Umbilical cord (tissue), 2 donors: ENCODE data around the gene BMP8B. TPM values are rescaled to one million over a fixed set of nuclear protein-coding genes. Genes with fewer than 3 reads are reported as not detected.
A peak's percentile ranks its signal among the peaks of the same experiment; 100 is the strongest.
"Not testable (repeated sequence)": the region's sequence is repeated elsewhere in the genome, so short reads cannot be mapped to it uniquely, and the experiment has no call there.

Experiments
- DNase-seq: peaks from one replicate; pipeline ENCODE4 v3.0.0-alpha.2; 2015; ENCODE audit warnings: low spot score
- total RNA-seq: library from RNA; depleted of rRNA; stranded (reverse); fragments of >200 nt; gene quantifications from one replicate; pipeline ENCODE4 v1.2.3, GENCODE V29; 2014; ENCODE audit warnings: low replicate concordance; ENCODE audit not compliant: insufficient read depth

The BMP8B gene, protein sequence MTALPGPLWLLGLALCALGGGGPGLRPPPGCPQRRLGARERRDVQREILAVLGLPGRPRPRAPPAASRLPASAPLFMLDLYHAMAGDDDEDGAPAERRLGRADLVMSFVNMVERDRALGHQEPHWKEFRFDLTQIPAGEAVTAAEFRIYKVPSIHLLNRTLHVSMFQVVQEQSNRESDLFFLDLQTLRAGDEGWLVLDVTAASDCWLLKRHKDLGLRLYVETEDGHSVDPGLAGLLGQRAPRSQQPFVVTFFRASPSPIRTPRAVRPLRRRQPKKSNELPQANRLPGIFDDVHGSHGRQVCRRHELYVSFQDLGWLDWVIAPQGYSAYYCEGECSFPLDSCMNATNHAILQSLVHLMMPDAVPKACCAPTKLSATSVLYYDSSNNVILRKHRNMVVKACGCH
- total RNA-seq, result 0.48 TPM

GRCh38 chr1:39788758-39789570 is at the start of gene BMP8B:
Gene BMP8B, minus strand, starts transcription at chr1:39788865. Its CDS starts 380 bp downstream, at chr1:39788485.
- DNase-seq, result no peak

DNA sequence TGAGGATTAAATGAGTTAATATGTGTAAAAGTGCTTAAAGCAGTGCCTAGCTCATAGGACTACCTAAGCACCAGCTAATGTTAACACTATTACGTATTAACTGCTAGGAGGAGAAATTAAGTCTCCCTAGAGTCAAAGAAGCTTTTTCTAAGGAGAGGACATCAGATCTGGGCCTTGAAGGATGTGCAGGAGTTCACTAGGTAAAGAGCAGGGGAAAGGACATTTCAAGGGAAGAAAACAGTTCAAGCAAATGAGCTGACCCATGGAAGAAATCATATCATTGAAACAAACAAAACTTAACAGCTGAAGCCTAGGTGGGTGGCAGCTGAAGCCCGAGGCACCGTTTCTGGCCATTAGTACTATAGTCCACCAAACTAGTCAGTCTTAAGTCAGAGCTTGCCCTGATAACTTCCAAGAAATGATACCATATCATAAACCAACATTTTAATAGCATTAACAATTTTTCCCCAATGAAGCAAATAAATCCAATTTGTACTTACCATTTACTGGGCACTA is 48.0 kb upstream of the BMP8B start:
- DNase-seq, result no peak

DNA sequence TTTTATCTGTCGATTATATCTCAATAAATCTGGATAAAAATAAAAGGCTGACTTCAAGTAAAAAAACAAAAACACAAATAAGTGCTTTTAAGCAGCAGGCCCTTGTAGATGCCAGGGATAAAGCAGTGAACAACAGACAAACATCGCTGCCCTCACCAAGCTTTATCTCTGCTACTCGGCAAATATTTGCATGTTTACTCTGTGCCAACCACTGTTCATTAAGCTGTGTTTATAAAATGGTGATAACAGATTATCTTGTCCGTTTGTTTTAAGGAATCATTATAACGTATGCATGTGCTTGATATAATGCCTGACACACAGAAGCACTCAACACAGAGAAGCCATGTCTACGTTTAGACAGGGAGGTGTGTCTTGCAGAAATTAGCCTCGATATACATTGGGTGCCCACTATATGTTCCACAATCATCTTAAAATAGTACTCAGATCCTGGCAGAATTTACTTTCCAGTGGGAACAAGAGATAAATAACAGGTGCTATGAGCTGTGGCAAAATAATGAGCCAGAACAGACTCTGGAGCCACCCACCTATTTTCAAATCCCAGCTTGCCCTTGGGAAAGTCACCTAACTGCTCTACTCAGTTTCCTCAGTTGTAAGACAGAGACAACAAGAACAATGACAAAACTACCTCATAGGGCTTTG is 47.4 kb upstream of the BMP8B start:
- no peak for DNase-seq

GRCh38 chr1:39835110-39835509 is 46.4 kb upstream of the BMP8B start:
- no peak for DNase-seq

- no peak for DNase-seq
These were observed 45.1 kb upstream of the BMP8B start for GRCh38 chr1:39833621-39834385.

DNA sequence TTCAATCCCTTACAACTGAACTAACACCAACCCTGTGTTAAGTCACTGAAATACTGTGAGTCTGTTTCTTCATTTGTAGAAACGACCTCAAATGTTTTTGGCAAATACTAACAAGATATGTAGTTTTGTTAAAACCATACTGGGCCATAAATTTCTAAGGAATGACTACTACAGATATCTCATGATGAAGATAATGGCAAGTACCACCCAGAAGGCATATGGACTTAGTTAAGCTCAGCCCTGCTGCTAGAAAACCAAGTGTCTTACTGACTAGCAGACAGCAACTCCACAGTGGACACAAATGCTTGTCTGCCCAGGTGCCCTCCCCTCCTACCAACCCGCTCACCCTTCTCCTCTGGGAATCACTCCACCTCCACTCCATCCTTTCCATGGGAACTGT is 44.5 kb upstream of the BMP8B start:
- DNase-seq, result no peak

DNA sequence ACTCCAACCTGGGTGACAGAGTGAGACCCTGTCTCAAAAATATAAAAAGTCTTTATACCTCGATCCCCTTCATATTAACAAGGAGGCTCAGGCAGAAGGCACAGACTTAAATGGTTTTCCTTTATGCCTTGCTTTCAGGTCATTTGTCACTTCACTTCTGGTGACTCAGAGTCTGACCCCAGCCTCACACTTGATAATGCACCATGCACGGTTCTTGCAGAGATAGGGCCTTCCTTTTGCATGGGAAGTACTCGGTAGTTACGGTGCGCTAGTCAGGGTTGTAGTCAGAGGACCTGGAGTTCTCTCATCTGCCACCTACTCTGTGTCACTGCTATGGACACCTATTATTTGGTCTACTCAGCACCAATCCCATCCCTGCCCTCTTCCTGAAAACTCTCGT is 43.6 kb upstream of the BMP8B start:
- no peak for DNase-seq

DNA sequence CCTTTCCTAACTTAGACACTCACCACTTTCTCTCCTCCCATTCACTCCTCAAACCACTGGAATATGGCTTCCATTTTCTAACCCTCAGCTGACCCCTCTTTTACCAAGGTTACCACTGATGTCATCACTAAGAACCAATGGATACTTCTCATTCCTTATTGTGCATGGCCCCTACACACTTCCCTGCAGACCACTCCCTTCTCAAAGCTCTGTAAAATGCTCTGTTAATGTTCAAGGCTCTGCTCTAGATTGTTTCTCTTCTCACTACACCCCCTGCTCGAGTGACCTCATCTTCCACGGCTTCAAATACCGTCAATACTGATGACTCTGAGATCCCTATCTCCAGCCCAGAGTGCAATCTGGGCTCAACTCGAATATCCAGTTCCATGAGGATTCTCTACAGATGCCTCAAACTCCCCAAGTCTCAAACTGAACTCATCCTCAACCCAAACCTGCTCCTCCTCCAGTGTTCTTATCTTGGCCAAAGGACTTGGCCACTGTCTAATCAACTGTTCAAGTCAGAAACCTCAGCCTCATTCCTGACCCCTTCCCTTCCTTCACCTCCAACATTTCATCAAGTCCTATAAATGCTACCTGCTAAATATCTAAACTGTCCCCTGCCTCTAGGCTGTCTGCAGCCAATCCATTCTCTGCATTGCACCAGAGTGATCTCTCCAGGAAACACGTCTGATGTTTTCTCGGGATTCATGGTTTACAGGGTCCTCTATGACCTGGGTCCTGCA is 41.3 kb upstream of the BMP8B start:
- peak; percentile 59 for DNase-seq

- DNase-seq, result no peak
These were observed 40.1 kb upstream of the BMP8B start for GRCh38 chr1:39828734-39829133.

DNA sequence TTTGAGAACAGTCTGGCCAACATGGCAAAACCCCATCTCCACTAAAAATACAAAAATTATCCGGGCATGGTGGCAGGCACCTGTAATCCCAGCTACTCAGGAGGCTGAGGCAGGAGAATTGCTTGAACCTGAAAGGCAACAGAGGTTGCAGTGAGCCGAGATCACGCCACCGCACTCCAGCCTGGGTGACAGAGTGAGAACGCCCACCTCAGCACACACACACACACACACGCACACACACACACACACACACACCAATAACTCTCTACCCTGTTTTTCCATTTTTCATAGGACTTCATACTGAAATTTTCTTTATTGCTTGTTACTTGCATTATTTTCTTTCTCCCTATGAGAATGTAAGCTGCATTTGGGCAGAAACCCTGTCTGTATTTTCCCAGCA is 39.6 kb upstream of the BMP8B start:
- DNase-seq, result not testable (repeated sequence)

- peak; percentile 84 for DNase-seq
These were observed 38.5 kb upstream of the BMP8B start for GRCh38 chr1:39827201-39827600.

DNA sequence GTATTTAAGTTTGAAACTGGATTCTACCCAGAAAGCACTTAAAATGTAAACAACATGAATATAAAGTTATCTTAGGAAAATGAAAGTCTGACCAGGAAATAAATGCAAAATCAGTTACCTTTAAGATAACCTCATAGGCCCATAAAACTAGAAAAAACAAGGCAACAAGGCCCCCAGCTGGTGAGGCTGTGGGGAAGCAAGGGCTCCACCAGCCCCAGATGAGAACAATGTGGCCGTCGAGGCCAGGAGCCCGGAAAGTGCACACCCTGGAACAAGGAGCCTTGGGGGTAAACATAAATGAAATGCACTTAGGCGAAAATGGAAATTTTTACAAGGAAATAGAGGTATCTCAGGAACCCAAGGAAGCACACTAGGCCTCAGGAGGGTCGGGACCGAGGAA is 37.9 kb upstream of the BMP8B start:
- no peak for DNase-seq

DNA sequence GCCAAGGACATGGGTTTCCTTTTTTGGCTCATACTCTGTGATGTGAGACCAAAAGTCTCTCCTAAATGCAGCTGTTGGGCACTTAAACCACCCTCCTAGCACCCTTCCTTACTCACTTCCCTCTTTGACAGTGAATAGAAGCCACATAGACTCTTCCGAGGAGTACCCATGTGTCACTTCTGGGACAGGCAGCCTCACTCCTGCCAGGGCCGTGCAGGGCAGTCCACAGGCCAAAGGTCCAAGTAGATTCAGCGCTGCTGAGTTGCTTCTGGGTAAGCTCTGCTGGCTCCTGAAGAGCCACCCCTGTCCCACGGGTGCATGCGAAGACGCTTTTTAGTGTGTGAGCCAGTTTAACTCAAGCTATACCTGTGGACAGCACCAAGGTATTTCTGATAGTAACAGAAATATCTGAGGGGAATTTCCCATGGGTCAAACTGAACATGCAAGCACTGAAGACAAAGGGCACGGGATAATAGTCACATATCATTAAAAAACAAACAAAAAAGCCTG is 36.8 kb upstream of the BMP8B start:
- no peak for DNase-seq

DNA sequence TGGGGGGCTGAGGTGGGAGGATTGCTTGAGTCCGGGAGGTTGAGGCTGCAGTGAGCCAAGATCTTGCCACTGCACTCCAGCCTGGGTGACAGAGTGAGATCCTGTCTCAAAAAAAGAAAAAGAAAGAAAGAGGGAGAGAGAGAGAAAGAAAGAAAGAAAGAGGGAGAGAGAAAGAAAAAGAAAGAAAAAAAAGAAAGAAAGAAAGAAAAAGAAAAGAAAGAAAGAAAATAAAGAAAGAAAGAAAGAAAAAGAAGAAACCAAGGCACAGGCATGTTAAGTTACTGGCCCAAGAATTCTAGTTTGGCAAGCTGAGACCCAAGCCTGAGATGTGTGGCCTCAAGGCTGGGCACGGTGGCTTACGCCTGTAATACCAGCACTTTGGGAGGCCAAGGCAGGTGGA is 34.8 kb upstream of the BMP8B start:
- DNase-seq, result not testable (repeated sequence)

DNA sequence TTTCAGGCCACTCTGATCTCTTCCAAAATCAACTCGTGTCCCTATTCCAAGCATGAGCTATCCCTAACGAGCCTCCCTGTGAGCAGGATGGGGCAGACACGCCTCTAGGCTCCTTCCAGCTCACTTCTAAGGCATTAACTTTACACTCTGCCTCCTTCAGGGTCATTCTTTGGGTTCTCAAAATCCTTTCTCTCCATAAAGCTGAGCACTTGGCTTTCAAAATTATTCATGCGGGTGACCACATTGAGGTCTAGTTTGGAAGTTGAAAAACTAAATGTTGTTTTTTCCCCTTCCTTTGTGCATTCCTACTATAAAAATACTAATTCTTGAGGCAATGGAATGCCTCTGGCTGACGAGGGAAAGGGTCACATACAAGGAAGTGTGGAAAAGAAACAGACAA is 33.5 kb upstream of the BMP8B start:
- DNase-seq, result no peak

- DNase-seq, result no peak
These were observed 30.6 kb upstream of the BMP8B start for GRCh38 chr1:39819091-39819812.

DNA sequence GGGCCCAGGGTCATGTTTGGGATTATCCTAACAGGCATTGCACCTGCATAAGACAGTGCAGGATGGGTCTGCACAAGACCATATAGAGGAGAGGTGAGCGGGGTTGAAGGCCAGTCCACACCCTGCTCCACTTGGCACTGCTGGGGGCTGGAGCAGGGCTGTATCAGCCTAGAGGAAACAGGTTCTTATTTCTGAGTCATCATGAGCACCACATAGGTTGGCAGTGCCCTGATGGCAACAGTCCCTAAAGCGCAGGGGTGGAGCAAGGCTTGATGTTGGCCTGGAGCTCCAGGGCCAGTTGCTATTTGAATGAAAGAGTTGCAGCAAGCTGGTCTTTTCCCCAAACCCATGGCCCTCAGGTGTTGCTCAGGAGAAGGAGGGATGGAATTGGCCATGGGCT is 29.8 kb upstream of the BMP8B start:
- no peak for DNase-seq

DNA sequence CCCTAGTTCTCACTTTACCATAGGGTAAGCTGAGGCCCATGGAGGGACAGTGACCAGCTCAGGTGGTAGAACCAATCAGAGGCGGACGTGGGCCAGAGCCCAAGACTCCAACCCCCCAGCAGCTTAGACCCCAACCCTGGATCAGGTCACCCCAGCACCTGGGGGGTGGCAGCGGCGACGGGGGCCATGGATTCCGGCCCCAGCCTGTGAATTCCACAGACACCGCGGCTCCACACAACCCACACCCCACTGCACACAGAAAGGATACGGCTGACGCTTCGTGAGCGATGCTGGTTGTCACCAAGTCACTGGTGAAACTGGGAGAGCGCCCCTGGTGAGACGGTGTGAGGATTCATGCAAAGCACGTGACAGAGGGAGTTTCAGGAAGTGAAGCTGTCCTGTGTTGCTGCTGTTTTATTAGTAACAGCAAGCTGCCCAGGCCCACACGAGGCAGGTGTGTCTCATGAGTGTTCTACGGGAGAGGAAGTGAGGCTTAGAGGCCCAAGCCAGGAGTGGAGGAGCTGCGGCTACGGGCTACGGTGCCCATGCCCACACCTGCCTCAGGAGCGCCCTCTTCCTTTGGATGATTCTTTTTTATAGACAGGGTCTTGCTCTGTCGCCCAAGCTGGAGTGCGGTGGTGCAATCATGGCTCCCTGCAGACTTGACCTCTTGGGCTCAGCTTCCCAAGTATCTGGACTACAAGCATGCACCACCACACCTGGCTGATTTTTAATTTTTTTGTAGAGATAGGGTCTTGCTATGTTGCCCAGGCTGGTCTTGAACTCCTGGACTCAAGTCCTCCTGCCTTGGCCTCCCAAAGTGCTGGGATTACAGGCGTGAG is 28.6 kb upstream of the BMP8B start:
- DNase-seq, result peak; percentile 50
